WTC11 (cell line): Measurements from ENCODE around the gene GHSR. TPM values are rescaled to one million over a fixed set of nuclear protein-coding genes. Genes with fewer than 3 reads are reported as not detected.

ENCODE experiments used
- ATAC-seq: fragments of 200-7000 bp; cut with Tn5 transposase; 2 replicates; pipeline ENCODE4 v1.10.0; 2021; ENCODE audit warnings: mild to moderate bottlenecking, moderate library complexity
- CTCF ChIA-PET: fragments of 300-600 bp; sonication (Branson Sonifier 250); formaldehyde crosslinking; loops from one replicate; lab custom pipeline; 2021; ENCODE audit warnings: antibody characterized with exemption; lab: Charles Lee
- POLR2A ChIA-PET: fragments of 350-600 bp; sonication (Branson Sonifier 250); formaldehyde crosslinking; loops from one replicate; lab custom pipeline; 2021; ENCODE audit warnings: antibody characterized with exemption; lab: Charles Lee
- DNase-seq: peaks from one replicate; pipeline ENCODE4 v3.0.0; 2021; ENCODE audit warnings: low spot score
- H3K27ac Mint-ChIP-seq: 2 replicates; pipeline ENCODE4 v1.8.0; 2021; ENCODE audit warnings: mixed read lengths
- H3K27me3 Mint-ChIP-seq: 2 replicates; pipeline ENCODE4 v1.8.0; 2021; ENCODE audit warnings: low read depth, mild to moderate bottlenecking, moderate library complexity, mixed read lengths
- H3K36me3 Mint-ChIP-seq: 2 replicates; pipeline ENCODE4 v1.8.0; 2021; ENCODE audit warnings: mixed read lengths
- H3K4me1 Mint-ChIP-seq: 2 replicates; pipeline ENCODE4 v1.8.0; 2022; ENCODE audit warnings: mixed read lengths
- H3K4me3 Mint-ChIP-seq: 2 replicates; pipeline ENCODE4 v1.8.0; 2021; ENCODE audit warnings: mild to moderate bottlenecking, moderate library complexity, mixed read lengths
- H3K9me3 Mint-ChIP-seq: 2 replicates; pipeline ENCODE4 v1.8.0; 2021; ENCODE audit warnings: mixed read lengths
- CREM ChIP-seq: sonication (generic); formaldehyde crosslinking; IDR thresholded peaks from 2 replicates; pipeline ENCODE4 v1.8.1; 2022; ENCODE audit warnings: mild to moderate bottlenecking, missing genetic modification reagents, moderate library complexity
- EMX1 ChIP-seq: fragments of 250-450 bp; sonication (Bioruptor Pico); IDR thresholded peaks from 2 replicates; pipeline ENCODE4 v1.8.0; 2021; ENCODE audit warnings: mild to moderate bottlenecking
- FOXJ3 ChIP-seq: sonication (generic); formaldehyde crosslinking; IDR thresholded peaks from 2 replicates; pipeline ENCODE4 v1.9.0; 2021; ENCODE audit warnings: missing genetic modification reagents, mild to moderate bottlenecking, borderline replicate concordance
- HMGA2 ChIP-seq: fragments of 250-450 bp; sonication (Bioruptor Pico); IDR thresholded peaks from 2 replicates; pipeline ENCODE4 v1.4.0; 2021; ENCODE audit warnings: mild to moderate bottlenecking, moderate library complexity
- SMAD4 ChIP-seq: sonication (generic); formaldehyde crosslinking; IDR thresholded peaks from 2 replicates; pipeline ENCODE4 v1.8.0; 2022; ENCODE audit warnings: mild to moderate bottlenecking, missing genetic modification reagents
- TEAD4 ChIP-seq: sonication (generic); formaldehyde crosslinking; IDR thresholded peaks from 2 replicates; pipeline ENCODE4 v1.8.0; 2022; ENCODE audit warnings: mild to moderate bottlenecking, missing genetic modification reagents
- ZNF121 ChIP-seq: sonication (generic); formaldehyde crosslinking; IDR thresholded peaks from 2 replicates; pipeline ENCODE4 v1.8.0; 2023; ENCODE audit warnings: missing genetic modification reagents
- ZNF232 ChIP-seq: sonication (generic); formaldehyde crosslinking; IDR thresholded peaks from 2 replicates; pipeline ENCODE4 v1.8.0; 2022; ENCODE audit warnings: mild to moderate bottlenecking, missing genetic modification reagents
- ZNF263 ChIP-seq: sonication (generic); formaldehyde crosslinking; IDR thresholded peaks from 2 replicates; pipeline ENCODE4 v1.8.1; 2022; ENCODE audit warnings: low read depth, mild to moderate bottlenecking, moderate library complexity, missing genetic modification reagents
- total RNA-seq: library from RNA; stranded (reverse); gene quantifications from 3 replicates; pipeline ENCODE4 v1.2.3, GENCODE V29; 2021
- TF ChIP-seq, protein P1 (sequence below): sonication (generic); formaldehyde crosslinking; IDR thresholded peaks from 2 replicates; pipeline ENCODE4 v1.8.0; 2022; ENCODE audit warnings: mild to moderate bottlenecking, missing genetic modification reagents
- TF ChIP-seq, protein P2 (sequence below): sonication (generic); formaldehyde crosslinking; IDR thresholded peaks from 2 replicates; pipeline ENCODE4 v1.8.1; 2023; ENCODE audit warnings: mild to moderate bottlenecking, missing genetic modification reagents
- TF ChIP-seq, protein P3 (sequence below): fragments of 250-450 bp; sonication (Bioruptor Pico); conservative IDR thresholded peaks from 2 replicates; pipeline ENCODE4 v1.9.0; 2021; ENCODE audit warnings: mild to moderate bottlenecking
- TF ChIP-seq, protein P4 (sequence below): sonication (generic); formaldehyde crosslinking; IDR thresholded peaks from 2 replicates; pipeline ENCODE4 v1.8.1; 2022; ENCODE audit warnings: low read depth, missing genetic modification reagents, borderline replicate concordance
- TF ChIP-seq, protein P5 (sequence below): sonication (generic); formaldehyde crosslinking; IDR thresholded peaks from 2 replicates; pipeline ENCODE4 v1.8.1; 2022; ENCODE audit warnings: low read depth, mild to moderate bottlenecking, moderate library complexity, missing genetic modification reagents, borderline replicate concordance
- TF ChIP-seq, protein P6 (sequence below): sonication (generic); formaldehyde crosslinking; IDR thresholded peaks from 2 replicates; pipeline ENCODE4 v1.8.0; 2022; ENCODE audit warnings: mild to moderate bottlenecking, missing genetic modification reagents

Gene GHSR
- total RNA-seq, 1 experiment from 2014 or later, result not detected

DNA sequence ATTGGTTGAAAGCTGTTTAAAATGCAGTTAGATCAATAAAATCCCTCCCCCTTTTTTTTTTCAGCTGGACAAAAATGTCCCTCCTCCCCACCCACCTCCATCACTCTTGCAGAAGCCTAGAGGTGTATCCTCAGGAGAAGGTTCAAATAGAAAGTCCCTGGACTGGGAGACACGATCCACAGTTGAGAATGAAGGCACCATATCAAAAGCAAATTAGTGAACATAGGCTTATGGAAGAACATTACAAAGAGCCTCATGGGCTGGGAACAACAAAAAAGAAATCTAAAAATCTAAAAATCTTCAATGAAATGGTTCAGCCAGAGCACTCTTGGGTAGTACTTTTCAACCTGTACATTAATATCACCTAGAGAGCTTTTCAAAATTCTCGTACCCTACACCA lies 46.2 kb downstream of the GHSR start (continued):
- TF ChIP-seq, protein P1, sequence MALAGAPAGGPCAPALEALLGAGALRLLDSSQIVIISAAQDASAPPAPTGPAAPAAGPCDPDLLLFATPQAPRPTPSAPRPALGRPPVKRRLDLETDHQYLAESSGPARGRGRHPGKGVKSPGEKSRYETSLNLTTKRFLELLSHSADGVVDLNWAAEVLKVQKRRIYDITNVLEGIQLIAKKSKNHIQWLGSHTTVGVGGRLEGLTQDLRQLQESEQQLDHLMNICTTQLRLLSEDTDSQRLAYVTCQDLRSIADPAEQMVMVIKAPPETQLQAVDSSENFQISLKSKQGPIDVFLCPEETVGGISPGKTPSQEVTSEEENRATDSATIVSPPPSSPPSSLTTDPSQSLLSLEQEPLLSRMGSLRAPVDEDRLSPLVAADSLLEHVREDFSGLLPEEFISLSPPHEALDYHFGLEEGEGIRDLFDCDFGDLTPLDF, result no peak
- TF ChIP-seq, protein P2, sequence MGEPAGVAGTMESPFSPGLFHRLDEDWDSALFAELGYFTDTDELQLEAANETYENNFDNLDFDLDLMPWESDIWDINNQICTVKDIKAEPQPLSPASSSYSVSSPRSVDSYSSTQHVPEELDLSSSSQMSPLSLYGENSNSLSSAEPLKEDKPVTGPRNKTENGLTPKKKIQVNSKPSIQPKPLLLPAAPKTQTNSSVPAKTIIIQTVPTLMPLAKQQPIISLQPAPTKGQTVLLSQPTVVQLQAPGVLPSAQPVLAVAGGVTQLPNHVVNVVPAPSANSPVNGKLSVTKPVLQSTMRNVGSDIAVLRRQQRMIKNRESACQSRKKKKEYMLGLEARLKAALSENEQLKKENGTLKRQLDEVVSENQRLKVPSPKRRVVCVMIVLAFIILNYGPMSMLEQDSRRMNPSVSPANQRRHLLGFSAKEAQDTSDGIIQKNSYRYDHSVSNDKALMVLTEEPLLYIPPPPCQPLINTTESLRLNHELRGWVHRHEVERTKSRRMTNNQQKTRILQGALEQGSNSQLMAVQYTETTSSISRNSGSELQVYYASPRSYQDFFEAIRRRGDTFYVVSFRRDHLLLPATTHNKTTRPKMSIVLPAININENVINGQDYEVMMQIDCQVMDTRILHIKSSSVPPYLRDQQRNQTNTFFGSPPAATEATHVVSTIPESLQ, result no peak
- TF ChIP-seq HMGA2 (no peak), TEAD4 (CRISPR knock-in tag) (no peak), FOXJ3 (CRISPR knock-in tag) (no peak), ZNF263 (CRISPR knock-in tag) (no peak)
- TF ChIP-seq, protein P3, sequence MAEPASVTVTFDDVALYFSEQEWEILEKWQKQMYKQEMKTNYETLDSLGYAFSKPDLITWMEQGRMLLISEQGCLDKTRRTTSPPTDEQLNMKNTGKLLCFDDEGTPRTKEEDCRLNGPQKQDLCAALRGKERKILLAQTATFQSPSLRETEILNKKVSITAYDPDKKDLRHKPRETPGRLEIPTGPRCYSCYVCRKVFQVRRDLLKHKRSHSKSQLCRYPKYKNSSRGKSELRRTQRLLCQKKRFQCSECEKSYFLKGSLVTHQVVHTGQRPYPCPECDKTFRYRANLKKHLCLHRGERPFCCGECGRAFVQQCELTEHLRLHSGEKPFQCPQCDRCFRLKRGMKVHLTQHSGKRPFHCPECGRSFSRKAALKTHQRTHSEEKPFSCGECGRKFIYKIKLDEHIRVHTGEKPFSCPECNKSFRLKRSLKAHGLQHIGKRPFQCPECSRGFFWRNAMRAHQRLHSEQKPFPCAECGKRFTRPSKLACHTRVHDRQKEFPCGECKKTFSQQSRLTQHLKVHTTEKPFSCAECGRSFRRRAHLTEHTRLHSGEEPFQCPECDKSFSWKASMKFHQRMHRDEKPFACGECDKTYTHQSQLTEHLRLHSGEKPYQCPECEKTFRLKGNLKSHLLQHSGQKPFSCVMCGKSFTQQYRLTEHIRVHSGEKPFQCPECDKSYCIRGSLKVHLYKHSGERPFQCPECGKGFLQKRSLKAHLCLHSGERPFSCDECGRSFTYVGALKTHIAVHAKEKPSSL (CRISPR knock-in tag), result no peak
- TF ChIP-seq, protein P4, sequence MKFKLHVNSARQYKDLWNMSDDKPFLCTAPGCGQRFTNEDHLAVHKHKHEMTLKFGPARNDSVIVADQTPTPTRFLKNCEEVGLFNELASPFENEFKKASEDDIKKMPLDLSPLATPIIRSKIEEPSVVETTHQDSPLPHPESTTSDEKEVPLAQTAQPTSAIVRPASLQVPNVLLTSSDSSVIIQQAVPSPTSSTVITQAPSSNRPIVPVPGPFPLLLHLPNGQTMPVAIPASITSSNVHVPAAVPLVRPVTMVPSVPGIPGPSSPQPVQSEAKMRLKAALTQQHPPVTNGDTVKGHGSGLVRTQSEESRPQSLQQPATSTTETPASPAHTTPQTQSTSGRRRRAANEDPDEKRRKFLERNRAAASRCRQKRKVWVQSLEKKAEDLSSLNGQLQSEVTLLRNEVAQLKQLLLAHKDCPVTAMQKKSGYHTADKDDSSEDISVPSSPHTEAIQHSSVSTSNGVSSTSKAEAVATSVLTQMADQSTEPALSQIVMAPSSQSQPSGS (CRISPR knock-in tag), result no peak

DNA sequence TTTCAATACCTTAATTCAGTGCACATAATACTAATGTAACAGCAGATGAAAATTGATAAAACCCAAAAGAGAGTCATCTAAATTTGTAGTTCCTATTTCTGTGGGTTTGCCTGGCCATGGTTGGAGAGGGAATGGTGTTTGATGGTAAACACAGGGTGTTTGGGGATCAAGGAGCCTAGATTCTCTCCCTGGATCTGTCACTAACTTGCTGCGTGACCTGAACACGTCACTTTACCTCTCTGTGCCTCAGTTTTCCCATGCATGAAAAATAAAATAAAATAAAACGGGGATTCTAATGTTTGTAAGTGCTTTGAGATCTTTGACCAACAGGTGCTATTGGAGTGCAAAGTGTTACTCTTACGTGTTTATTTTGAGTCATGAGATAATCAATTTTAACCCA lies 49.8 kb downstream of the GHSR start:
- Mint-ChIP-seq H3K9me3 (peaks cover 12% of the 10 kb centered on the region), H3K27ac (no peak overlapping the region), H3K4me3 (no peak overlapping the region), H3K36me3 (peaks cover 13% of the 10 kb centered on the region), H3K27me3 (no peaks in the 10 kb centered on the region), H3K4me1 (no peaks in the 10 kb centered on the region)
- TF ChIP-seq, protein P5, sequence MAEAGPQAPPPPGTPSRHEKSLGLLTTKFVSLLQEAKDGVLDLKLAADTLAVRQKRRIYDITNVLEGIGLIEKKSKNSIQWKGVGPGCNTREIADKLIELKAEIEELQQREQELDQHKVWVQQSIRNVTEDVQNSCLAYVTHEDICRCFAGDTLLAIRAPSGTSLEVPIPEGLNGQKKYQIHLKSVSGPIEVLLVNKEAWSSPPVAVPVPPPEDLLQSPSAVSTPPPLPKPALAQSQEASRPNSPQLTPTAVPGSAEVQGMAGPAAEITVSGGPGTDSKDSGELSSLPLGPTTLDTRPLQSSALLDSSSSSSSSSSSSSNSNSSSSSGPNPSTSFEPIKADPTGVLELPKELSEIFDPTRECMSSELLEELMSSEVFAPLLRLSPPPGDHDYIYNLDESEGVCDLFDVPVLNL, result no peak
- no peak for TF ChIP-seq SMAD4 (CRISPR knock-in tag)
- TF ChIP-seq, protein P6, sequence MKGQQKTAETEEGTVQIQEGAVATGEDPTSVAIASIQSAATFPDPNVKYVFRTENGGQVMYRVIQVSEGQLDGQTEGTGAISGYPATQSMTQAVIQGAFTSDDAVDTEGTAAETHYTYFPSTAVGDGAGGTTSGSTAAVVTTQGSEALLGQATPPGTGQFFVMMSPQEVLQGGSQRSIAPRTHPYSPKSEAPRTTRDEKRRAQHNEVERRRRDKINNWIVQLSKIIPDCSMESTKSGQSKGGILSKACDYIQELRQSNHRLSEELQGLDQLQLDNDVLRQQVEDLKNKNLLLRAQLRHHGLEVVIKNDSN (CRISPR knock-in tag), result no peak
- TF ChIP-seq CREM (CRISPR knock-in tag), result no peak
- no peak for TF ChIP-seq ZNF121 (CRISPR knock-in tag)
- POLR2A ChIA-PET, result no interaction called here
- CTCF ChIA-PET, result no interaction called here
- ATAC-seq, result no peak
- no peak for DNase-seq

DNA sequence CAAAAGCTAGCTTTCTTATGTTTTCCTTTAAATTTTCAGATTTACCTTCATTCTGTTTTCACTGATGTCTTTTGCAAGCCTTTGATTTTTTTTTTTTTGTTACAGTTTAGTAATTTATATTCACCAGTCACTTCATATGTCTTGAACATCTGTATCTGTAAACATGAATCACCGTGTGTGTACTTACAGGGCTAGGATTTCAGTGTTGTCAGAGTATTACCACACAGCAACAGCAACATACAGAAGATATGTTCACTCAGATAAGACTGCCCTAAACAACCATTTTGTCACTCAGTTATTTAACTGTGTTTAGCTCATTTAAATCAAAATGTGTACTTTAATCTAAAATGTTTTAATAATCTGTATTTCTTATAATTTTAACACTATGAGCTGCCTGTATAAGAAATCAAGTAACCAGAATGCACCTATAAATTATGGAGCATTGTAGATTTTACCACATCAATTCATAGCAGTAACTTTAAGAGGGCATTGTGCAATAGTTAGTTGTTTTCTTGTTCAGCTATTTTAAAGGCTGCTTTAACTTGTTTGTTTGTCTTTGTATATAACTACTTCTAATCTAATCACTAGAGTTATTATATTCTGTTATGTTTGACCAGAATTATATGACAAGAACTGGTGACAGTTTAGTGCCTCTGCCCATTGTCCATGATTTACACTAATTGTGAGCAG lies 50.4 kb downstream of the GHSR start:
- Mint-ChIP-seq H3K4me3 (no peak overlapping the region), H3K36me3 (peaks cover 19% of the 10 kb centered on the region), H3K27me3 (no peaks in the 10 kb centered on the region), H3K9me3 (peaks cover 18% of the 10 kb centered on the region), H3K4me1 (no peaks in the 10 kb centered on the region), H3K27ac (no peak overlapping the region)
- no peak for ATAC-seq
- CTCF ChIA-PET, result interaction anchor here (1.0 kb wide), 1 partner anchor 63 kb away, joined by 3 read pairs; no protein-coding TSS in a partner anchor
- POLR2A ChIA-PET, result interaction anchor here (0.7 kb wide), 1 partner anchor 403 kb away, joined by 4 read pairs; no protein-coding TSS in a partner anchor
- no peak for DNase-seq
- no peak for TF ChIP-seq EMX1 (CRISPR knock-in tag)
- TF ChIP-seq ZNF232, result no peak
